GM19324 (cell line): ENCODE results near the gene GSTP1.
"Not testable (repeated sequence)": the region's sequence is repeated elsewhere in the genome, so short reads cannot be mapped to it uniquely, and the experiment has no call there.

Source experiments
- ATAC-seq: cut with Tn5 transposase; IDR thresholded peaks from one replicate; pipeline ENCODE4 v1.9.1; 2021; ENCODE audit warnings: mild to moderate bottlenecking, moderate library complexity; ENCODE audit not compliant: unreplicated experiment, low FRiP score

Gene GSTP1

DNA sequence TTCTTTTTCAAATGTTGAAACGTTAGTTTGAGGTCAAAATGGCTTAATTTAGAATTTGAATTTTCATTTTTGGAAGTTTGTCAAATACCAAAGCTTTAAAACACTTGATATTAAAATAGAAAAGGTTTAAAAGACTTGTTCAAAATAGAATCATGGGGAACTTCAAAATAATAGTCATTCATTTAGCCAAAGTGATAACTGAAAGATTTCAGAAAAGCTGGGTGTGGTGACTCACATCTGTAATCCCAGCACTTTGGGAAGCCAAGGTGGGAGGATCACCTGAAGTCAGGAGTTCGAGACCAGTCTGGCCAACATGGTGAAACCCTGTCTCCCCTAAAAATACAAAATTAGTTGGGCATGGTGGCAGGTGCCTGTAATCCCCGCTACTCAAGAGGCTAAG lies 10.9 kb downstream of the GSTP1 start:
- no peak for ATAC-seq

DNA sequence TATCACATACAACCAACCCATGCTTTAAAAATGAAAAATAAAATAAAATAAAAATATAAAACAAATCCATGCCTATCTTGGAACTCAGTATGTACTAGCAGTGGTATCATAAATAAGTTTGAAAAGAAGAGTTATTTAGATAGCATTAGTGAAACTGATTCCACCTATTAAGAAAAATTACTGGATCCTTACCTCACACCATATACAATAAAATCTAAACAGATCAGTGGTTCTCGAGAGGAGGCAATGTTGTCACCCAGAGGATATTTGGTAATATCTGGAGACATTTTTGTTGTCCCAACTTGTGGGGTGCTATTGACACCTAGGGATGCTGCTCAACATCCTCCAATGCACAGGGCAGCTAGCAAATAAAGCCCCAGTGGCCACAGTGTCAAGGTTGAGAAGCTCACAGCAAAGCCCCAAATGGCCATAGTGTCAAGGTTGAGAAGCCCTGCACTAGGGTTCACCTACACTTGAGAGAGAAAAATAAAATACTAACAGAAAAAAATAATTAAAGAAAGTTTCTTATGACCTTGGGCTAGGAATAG lies 13.2 kb downstream of the GSTP1 start:
- no peak for ATAC-seq

DNA sequence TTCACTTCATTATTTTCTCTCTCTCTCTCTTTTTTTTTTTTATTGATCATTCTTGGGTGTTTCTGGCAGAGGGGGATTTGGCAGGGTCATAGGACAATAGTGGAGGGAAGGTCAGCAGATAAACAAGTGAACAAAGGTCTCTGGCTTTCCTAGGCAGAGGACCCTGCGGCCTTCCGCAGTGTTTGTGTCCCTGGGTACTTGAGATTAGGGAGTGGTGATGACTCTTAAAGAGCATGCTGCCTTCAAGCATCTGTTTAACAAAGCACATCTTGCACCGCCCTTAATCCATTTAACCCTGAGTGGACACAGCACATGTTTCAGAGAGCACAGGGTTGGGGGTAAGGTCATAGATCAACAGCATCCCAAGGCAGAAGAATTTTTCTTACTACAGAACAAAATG lies 13.8 kb downstream of the GSTP1 start:
- not testable (repeated sequence) for ATAC-seq

DNA sequence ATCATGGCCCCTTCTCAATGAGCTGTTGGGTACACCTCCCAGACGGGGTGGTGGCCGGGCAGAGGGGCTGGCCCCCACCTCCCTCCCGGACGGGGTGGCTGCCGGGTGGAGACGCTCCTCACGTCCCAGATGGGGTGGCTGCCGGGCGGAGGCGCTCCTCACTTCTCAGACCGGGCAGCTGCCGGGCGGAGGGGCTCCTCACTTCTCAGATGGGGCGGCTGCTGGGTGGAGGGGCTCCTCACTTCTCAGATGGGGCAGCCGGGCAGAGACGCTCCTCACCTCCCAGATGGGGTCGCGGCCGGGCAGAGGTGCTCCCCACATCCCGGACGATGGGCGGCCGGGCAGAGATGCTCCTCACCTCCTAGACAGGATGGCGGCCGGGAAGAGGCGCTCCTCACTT lies 14.4 kb downstream of the GSTP1 start:
- not testable (repeated sequence) for ATAC-seq

DNA sequence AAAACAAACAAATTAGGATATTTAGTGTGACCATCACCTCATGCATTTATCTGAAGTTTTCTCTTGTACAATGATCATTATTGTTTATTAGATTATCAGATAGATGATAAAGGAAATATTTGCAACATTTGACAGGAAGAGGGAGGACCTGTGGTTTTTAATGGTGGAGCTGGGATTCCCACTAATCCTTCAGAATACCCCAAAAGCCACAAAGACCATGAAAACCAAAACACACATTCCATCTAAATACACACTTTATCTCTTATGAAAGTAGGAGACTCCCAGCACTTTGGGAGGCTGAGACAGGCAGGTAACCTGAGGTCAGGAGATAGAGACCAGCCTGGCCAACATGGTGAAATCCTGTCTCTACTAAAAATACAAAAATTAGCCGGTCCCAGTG lies 15.5 kb downstream of the GSTP1 start:
- ATAC-seq, result no peak

DNA sequence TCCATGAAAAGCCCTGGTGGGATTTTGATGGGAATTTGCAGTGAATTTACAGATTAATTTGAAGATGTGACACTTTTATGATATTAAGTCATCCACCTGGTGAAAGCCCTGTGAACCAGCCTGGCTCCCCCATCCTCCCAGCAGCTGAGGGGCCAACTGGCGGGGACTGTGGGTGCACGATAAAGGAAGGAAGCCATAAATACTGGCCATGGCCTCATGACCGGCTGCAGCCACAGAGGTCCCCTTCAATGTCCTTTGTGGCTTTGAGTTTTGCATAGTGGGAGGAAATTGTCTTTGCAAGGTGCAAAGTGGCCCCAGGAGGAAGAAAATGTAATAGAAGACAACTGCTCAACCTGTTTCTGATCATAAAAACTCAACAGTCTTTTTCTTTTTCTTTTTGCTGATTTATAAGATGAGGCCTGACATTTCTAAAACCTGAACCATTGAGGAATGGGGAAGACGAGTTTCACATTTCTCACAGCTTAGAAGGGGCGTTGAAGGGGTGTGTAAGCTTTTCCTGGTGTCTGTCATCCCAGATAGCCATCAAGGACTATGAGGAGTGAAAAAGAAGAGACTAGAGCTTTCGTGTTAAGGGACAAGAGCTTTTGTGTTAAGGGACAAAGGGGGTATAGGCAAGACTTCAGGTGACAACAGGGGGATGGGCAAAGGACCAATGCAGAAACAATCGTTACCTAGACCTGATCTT lies 16.9 kb downstream of the GSTP1 start:
- no peak for ATAC-seq

DNA sequence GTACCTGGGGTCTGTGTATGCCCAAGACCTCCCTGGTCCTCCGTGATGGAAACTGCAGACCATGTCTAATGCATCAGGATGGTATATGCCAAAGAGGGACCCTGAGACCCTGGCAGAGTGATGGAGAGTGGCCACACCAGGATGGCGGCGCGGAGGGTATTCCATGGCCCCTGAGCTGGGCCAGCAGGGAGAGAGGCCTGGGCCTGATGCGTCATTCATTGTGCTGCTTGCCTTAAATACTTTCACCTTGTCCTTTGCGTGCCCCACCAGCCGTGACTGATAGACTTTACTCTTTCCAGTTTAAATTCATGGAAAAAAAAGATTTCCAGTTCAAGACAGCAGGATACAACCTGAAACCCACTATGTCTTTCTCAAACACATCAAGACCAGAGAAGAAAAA lies 17.5 kb downstream of the GSTP1 start:
- no peak for ATAC-seq

DNA sequence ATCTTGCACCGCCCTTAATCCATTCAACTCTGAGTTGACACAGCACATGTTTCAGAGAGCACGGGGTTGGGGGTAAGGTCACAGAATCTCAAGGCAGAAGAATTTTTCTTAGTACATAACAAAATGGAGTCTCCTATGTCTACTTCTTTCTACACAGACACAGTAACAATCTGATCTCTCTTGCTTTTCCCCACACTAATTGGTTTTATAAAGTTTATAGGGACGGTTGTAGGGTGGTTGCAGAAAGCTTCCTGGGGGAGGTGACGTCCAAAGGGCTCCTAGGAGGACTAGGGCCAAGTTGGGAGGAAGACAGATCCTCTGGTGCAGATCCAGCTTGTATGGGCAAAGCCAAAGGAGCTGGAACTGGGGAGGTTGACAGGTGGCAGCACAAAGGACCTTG lies 20.5 kb downstream of the GSTP1 start:
- ATAC-seq, result not testable (repeated sequence)

DNA sequence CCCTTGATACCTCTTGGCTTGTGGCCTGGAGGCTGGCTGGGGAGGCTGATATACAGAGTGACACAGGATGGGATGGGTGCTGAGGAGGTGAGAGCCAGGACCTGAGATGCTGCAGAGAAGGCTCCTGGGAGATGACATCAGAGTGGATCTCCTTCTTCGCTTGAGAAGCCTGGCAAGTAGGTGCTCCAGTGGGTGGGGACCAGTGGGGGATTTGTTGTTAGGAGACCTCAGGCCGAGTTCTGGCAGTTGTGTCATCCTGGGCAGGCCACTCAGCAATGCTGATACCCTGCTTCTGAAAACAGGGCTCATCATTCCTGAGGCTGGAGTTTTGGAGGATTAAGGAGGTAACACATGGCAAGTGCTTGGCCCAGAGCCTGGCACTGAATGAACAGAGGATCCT lies 21.2 kb downstream of the GSTP1 start:
- no peak for ATAC-seq

DNA sequence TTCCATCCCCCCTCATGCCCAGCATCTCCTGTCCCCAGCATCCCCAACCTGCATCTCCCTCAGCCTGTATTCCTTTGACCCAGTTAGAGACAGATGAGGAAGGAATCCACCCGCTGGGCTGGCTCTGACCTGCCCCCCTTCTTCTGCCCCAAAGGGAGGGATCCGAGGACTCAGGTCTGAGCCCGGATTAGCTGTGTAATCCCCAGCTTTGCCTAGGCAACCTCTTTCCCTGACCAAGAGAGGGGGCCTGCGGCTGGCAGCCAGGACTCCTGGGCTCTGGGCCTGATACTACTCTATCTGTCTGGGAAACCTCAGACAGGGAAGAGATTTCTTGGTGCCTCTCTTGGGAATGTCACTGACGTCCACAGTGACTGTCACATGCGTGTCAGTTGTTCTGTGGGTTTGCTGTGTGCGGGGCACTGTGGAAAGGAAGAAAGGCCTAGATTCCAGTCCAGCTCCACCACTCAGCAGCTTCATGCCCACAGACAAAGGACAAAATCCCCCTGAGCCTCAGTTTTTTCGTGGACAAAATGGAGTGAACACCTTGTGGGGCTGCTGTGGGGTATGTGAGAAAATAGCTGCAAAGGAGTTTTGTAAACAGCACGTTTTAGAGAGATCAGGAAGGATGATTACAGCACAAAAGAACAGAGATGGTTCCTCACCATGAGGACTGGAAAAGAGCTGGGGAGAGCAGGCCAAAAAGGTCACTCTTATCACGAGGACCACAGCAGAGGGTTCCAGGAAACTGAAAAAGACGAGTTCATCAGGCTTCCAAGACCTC lies 21.8 kb downstream of the GSTP1 start:
- no peak for ATAC-seq

DNA sequence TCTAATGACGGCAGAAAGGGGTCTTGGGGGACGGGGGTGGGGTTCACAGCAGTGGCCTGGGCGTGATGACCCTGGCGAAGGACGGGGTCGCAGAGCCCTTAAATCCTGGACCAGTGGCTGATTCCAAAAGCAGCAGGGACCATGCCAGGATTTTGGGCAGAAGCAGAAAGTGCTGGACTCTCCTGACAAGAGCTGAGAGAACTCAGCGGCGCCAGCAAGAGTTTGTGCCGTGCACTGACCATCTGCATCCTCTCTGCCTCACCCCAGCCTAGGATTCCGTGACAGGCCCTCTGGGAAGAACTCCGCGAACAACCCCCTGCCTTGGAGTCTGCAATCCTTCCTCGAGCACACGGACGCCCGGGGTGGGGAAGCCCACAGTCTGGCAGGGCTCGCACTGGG lies 22.5 kb downstream of the GSTP1 start:
- no peak for ATAC-seq

DNA sequence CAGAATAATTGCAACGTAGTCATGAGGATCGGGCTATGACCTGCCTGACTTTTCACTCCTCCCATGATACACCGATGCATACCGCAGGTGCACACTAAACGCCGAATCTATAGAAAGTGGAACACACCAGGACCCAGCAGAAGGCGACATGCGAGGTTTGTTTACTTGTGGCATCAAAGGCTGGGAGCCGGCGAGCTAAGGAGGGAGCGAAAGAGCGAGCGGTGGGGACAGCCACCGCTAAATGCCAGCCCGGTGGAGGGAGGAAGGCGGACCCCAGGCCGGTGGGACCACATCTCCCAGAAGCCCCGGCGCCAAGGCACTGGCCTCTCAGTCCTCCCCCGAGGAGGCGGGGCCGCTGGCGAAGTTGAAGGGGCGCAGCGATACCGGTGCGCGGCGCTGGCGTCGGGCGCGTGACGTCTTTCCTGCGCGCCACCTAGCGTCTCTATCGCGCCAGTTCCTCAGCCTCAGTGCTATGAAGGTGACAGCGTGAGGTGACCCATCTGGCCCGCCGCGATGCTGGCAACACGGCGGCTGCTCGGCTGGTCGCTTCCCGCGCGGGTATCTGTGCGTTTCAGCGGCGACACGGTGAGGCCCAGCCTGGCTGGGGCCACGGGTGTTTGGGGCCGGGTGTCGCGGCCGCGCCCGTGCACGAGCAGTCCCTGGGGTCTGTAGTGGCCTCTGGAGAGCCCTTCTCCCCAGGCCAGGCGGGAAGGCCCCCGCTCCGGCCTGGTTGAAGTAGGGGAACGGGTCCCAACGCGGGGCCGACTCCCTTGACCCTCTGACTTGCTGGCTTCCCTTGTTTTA lies 23.1 kb downstream of the GSTP1 start, which contains the start of gene NDUFV1:
Gene NDUFV1 (plus strand): TSS at position 445 of the 804 bp plus-strand sequence. CDS start 69 bp downstream, at position 514.
- ATAC-seq, result peak; percentile 95

DNA sequence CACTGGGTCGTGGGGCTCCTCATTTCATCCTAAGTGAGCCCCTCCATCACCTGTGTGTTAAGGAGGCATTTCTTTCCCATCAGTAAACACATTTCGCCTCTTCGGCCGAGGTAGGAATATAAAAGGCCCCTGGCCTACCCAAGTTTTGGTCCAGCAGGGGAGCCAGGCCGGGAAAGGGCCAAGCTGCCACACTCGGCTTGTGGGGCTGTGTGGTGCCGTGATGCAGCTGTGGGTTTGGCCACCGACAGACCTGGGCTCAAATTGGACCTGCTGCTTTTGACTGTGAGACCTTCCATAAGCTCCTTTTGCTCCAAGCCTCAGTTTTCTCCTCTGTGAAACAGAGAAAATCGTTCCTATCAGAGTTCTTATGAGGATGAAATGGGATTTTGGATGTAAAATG lies 23.9 kb downstream of the GSTP1 start:
- ATAC-seq, result no peak

DNA sequence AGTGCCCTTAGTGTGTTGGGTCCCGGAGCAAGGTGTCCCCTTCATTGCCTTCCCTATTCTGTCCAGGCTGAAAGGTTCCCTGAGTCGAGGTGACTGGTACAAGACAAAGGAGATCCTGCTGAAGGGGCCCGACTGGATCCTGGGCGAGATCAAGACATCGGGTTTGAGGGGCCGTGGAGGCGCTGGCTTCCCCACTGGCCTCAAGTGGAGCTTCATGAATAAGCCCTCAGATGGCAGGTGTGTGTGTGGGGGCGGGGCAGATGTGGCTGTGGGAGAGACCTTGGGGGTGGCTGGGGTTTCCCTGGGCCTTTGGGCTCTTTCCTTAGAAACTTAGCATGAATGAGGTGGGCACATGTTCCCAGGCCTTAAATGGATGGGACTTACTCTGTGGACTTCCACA lies 24.9 kb downstream of the GSTP1 start:
- ATAC-seq, result no peak

DNA sequence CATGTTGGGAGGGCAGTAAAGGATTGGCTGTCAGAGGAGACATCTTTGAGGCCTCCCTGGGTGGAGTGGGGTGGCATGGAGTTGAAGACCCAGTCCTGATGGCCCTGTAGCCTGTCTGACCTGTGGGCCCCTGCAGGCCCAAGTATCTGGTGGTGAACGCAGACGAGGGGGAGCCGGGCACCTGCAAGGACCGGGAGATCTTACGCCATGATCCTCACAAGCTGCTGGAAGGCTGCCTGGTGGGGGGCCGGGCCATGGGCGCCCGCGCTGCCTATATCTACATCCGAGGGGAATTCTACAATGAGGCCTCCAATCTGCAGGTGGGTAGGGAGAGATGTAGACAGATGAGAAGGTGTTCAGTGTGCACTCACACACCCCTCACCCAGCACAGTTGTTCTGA lies 25.7 kb downstream of the GSTP1 start:
- no peak for ATAC-seq

DNA sequence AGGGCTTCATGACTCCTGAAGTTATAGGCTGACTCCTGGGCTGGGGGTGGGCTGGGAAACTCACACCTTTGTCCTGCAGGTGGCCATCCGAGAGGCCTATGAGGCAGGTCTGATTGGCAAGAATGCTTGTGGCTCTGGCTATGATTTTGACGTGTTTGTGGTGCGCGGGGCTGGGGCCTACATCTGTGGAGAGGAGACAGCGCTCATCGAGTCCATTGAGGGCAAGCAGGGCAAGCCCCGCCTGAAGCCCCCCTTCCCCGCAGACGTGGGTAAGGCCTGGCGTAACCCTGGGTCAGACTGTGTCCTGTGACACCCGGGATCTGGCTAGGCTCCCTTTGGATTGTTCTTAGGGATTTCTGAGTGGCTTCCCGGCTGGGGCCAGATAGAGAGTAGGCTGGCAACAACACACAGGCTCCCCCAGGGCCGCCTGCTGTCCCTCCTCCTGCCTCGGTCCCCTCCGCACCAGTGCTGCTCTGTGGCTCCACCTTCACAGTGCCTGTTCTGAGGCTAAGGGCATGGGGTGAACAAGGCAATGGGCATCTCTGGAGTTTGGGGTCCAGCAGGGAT lies 26.8 kb downstream of the GSTP1 start:
- no peak for ATAC-seq

DNA sequence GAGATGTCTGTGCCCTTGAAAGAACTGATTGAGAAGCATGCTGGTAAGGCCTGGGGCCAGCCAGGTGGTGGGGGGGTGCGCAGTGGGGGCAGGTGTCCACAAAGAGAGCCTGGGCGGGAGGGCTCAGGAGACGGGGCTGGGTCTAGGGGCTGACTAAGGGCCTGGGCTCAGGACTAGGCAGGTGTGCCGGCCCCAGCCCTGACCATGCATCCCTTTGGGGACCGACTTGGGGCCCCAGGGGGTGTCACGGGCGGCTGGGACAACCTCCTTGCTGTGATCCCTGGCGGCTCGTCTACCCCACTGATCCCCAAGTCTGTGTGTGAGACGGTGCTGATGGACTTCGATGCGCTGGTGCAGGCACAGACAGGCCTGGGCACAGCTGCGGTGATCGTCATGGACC lies 27.6 kb downstream of the GSTP1 start:
- no peak for ATAC-seq

DNA sequence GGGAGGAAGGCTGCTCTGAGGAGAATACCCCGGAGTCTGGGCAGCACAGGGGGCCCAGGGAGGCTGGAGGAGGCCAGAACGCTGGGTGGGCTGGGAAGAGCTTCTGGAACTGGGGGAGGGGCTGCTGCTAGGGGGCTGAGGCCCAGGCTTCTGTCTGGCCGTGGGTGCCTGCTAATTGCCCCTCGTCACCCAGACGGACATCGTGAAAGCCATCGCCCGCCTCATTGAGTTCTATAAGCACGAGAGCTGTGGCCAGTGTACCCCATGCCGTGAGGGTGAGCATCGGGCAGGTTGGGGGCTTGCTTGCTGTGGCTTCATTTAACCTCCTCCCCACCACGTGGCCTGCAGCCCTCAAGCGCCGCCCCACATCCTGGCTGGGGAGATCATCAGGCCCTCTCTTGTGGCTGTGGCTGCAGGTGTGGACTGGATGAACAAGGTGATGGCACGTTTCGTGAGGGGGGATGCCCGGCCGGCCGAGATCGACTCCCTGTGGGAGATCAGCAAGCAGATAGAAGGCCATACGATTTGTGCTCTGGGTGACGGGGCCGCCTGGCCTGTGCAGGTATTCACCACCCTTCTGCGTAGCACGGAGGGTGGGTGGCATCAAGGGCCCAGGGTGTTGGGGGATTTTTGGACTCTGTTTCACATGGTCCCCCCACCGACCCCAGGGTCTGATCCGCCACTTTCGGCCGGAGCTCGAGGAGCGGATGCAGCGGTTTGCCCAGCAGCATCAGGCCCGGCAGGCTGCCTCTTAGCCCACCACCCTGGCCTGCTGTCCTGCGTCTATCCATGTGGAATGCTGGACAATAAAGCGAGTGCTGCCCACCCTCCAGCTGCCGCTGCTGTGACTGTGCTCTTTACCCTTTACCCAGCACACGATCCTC lies 28.3 kb downstream of the GSTP1 start:
- ATAC-seq, result no peak

DNA sequence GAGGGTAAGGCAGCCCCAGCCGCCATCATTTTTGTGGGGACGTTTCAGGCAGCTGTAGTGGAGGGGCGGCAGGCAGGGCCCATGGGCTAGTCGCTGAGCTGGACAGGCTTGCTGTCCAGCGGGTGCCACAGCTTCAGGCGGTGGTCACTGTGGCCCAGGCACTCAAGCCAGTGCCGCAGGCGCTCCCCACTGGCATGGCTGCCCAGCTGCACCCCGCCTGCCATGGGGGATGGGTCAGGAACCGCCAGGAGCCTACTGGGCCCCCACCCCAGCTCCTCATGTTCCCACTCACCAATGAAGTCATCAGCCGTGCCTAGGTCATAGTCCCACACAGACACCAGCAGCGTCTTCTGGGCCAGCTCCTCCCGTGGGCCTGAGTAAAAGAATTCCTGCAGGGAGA lies 29.1 kb downstream of the GSTP1 start:
- no peak for ATAC-seq
